ENCODE measurements around the gene MORN1.
"Not testable (repeated sequence)": the region's sequence is repeated elsewhere in the genome, so short reads cannot be mapped to it uniquely, and the experiment has no call there.

The MORN1 gene

DNA sequence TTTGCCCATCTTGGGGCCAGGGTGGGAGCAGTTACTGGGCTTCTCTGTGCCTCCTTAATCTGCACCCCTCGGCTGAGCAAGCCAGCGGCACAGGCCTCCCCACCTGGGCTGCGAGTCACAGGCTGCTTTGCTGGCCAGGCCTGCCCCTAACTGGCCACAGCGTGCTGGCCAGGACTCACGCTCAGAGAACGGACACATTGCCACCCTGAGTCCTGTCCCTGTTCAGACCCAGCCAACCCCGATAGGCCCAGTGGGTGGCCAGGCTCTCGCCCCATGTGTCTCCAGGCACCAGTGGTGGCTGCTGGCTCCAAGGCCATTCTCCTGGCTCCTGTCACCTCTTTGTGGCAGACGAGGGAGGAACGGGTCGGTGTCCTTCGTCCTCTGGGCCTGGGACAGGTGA is 61.3 kb downstream of the MORN1 start:
- no peak for DNase-seq (ENCODE audit: low read depth in 1 of 2, low spot score in 1 of 2)
- Histone ChIP-seq H3K4me3 (replicated peaks; ENCODE audit: insufficient read depth, low read length) (no peak overlapping the region), H3K27me3 (ENCODE audit: insufficient read depth, poor library complexity, severe bottlenecking) (no peaks in the 10 kb centered on the region), H3K27ac (replicated peaks) (no peak overlapping the region)
- TF ChIP-seq, protein P1, sequence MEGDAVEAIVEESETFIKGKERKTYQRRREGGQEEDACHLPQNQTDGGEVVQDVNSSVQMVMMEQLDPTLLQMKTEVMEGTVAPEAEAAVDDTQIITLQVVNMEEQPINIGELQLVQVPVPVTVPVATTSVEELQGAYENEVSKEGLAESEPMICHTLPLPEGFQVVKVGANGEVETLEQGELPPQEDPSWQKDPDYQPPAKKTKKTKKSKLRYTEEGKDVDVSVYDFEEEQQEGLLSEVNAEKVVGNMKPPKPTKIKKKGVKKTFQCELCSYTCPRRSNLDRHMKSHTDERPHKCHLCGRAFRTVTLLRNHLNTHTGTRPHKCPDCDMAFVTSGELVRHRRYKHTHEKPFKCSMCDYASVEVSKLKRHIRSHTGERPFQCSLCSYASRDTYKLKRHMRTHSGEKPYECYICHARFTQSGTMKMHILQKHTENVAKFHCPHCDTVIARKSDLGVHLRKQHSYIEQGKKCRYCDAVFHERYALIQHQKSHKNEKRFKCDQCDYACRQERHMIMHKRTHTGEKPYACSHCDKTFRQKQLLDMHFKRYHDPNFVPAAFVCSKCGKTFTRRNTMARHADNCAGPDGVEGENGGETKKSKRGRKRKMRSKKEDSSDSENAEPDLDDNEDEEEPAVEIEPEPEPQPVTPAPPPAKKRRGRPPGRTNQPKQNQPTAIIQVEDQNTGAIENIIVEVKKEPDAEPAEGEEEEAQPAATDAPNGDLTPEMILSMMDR (IDR thresholded peaks at IDR 0.05; ENCODE audit: insufficient read depth, low read length), result no peak
- TF ChIP-seq POLR2AphosphoS5 (IDR thresholded peaks at IDR 0.05; ENCODE audit: low read depth) (no peak), GABPA (IDR thresholded peaks at IDR 0.05; ENCODE audit: low read depth) (no peak), SPI1 (IDR thresholded peaks at IDR 0.05; ENCODE audit: borderline replicate concordance, low read depth) (no peak)
- TF ChIP-seq, protein P2, sequence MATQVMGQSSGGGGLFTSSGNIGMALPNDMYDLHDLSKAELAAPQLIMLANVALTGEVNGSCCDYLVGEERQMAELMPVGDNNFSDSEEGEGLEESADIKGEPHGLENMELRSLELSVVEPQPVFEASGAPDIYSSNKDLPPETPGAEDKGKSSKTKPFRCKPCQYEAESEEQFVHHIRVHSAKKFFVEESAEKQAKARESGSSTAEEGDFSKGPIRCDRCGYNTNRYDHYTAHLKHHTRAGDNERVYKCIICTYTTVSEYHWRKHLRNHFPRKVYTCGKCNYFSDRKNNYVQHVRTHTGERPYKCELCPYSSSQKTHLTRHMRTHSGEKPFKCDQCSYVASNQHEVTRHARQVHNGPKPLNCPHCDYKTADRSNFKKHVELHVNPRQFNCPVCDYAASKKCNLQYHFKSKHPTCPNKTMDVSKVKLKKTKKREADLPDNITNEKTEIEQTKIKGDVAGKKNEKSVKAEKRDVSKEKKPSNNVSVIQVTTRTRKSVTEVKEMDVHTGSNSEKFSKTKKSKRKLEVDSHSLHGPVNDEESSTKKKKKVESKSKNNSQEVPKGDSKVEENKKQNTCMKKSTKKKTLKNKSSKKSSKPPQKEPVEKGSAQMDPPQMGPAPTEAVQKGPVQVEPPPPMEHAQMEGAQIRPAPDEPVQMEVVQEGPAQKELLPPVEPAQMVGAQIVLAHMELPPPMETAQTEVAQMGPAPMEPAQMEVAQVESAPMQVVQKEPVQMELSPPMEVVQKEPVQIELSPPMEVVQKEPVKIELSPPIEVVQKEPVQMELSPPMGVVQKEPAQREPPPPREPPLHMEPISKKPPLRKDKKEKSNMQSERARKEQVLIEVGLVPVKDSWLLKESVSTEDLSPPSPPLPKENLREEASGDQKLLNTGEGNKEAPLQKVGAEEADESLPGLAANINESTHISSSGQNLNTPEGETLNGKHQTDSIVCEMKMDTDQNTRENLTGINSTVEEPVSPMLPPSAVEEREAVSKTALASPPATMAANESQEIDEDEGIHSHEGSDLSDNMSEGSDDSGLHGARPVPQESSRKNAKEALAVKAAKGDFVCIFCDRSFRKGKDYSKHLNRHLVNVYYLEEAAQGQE (IDR thresholded peaks at IDR 0.05; ENCODE audit: insufficient replicate concordance, low read depth), result no peak

DNA sequence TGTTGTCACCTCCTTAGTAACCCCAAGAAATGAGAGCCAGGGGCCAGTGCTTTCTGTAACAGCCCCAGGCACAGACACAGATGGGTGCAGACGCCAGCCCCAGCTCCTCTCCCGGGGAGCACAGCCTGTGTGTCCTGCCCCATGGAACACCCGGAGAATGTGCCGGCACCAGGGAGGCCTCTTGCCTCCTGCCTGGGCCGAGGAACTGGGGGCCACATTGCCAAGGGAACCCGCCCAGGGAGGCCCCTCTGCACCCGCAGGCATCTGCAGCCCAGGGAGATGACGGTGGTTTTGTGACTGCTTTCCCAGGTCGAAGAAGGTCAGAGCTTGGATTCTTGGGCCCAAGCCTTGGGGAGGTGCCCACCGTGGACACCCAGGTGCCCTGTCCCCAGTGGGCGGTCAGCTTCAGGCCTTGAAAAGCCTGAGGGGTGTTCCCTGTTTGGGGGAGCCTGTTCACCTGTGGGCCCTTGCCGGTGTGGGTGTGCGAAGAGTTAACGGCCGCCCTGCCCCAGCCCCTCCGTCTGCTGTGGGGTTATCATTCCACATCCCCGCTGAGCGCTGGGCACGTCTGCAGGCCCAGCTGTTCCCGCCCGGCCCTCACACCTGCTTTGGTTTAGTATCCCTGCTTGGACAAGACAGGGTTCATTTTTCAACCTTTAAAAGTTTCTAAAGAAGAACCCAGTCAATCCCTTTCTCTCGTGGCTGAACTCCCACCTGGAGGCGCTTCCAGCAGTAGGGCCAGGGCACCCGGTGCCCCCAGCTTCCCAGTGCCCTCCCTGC is 62.5 kb downstream of the MORN1 start:
- H3K27ac ChIP-seq (replicated peaks), result no peak overlapping the region
- no peak overlapping the region for H3K4me3 ChIP-seq (replicated peaks; ENCODE audit: insufficient read depth, low read length)
- no peak for DNase-seq (ENCODE audit: low read depth in 1 of 2, low spot score in 1 of 2)
- no peaks in the 10 kb centered on the region for H3K27me3 ChIP-seq (ENCODE audit: insufficient read depth, poor library complexity, severe bottlenecking)
- TF ChIP-seq SPI1 (IDR thresholded peaks at IDR 0.05; ENCODE audit: borderline replicate concordance, low read depth), result no peak
- TF ChIP-seq GABPA (IDR thresholded peaks at IDR 0.05; ENCODE audit: low read depth), result no peak
- TF ChIP-seq, protein P2 (IDR thresholded peaks at IDR 0.05; ENCODE audit: insufficient replicate concordance, low read depth), result no peak
- TF ChIP-seq, protein P1 (IDR thresholded peaks at IDR 0.05; ENCODE audit: insufficient read depth, low read length), result no peak
- TF ChIP-seq POLR2AphosphoS5 (IDR thresholded peaks at IDR 0.05; ENCODE audit: low read depth), result no peak

DNA sequence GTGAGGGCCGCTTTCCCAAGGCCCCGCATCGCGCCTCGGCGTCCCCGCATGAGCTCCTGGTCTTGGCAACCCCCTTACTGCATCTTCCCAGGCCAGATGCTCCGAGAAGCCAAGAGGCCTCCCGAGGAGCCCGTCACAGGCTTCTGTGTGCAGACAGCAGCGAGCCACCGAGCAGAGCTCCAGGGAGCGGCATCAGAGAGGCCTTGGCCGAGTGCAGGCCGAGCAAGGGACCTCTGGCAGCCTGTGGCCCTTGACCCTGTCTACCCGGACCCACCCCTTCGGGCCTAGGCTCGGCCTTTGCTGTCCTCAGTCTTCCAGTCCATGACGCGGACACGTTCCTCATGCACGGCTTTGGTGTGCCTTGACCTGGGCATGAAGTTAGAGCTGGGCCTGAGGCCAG is 63.5 kb downstream of the MORN1 start:
- DNase-seq (ENCODE audit: low read depth in 1 of 2, low spot score in 1 of 2), result no peak
- Histone ChIP-seq H3K27me3 (ENCODE audit: insufficient read depth, poor library complexity, severe bottlenecking) (no peaks in the 10 kb centered on the region), H3K27ac (replicated peaks) (no peak overlapping the region), H3K4me3 (replicated peaks; ENCODE audit: insufficient read depth, low read length) (no peak overlapping the region)
- TF ChIP-seq SPI1 (IDR thresholded peaks at IDR 0.05; ENCODE audit: borderline replicate concordance, low read depth) (no peak), GABPA (IDR thresholded peaks at IDR 0.05; ENCODE audit: low read depth) (no peak), POLR2AphosphoS5 (IDR thresholded peaks at IDR 0.05; ENCODE audit: low read depth) (no peak)
- TF ChIP-seq, protein P1 (IDR thresholded peaks at IDR 0.05; ENCODE audit: insufficient read depth, low read length), result no peak
- TF ChIP-seq, protein P2 (IDR thresholded peaks at IDR 0.05; ENCODE audit: insufficient replicate concordance, low read depth), result no peak

DNA sequence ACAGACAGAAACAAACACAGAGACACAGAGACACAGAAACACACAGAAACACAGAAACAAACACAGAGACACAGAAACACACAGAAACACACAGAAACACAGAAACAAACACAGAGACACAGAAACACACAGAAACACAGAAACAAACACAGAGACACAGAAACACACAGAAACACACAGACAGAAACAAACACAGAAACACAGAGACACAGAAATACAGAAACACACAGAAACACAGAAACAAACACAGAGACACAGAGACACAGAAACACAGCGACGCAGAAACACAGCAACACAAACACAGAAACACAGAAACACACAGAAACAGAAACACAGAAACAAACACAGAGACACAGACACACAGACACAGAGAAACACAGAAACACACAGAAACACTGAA is 64.2 kb downstream of the MORN1 start:
- not testable (repeated sequence) for H3K27me3 ChIP-seq (ENCODE audit: insufficient read depth, poor library complexity, severe bottlenecking); H3K27ac ChIP-seq (replicated peaks); DNase-seq (ENCODE audit: low read depth in 1 of 2, low spot score in 1 of 2)

More for the DNA sequence above, 64.2 kb downstream of the MORN1 start:
- not testable (repeated sequence) for H3K4me3 ChIP-seq (replicated peaks; ENCODE audit: insufficient read depth, low read length)

All from HL-60 (cell line).